IPS-18a (cell line): ENCODE results near the gene TEX14.

Experiments
- H3K27ac ChIP-seq: one replicate; pipeline ENCODE4 v1.5.1; 2013; ENCODE audit warnings: low read length
- H3K27me3 ChIP-seq: one replicate; pipeline ENCODE4 v1.6.1; 2013; ENCODE audit warnings: mild to moderate bottlenecking, low read length; ENCODE audit not compliant: control insufficient read depth, insufficient read depth
- H3K36me3 ChIP-seq: one replicate; pipeline ENCODE4 v1.6.1; 2013; ENCODE audit warnings: low read depth, low read length; ENCODE audit not compliant: control insufficient read depth
- H3K4me1 ChIP-seq: one replicate; pipeline ENCODE4 v1.6.1; 2013; ENCODE audit warnings: low read depth, low read length; ENCODE audit not compliant: control insufficient read depth
- H3K4me3 ChIP-seq: one replicate; pipeline ENCODE4 v1.5.1; 2013; ENCODE audit warnings: low read length
- H3K9ac ChIP-seq: one replicate; pipeline ENCODE4 v1.6.1; 2013; ENCODE audit warnings: mild to moderate bottlenecking, low read length, moderate library complexity
- H3K9me3 ChIP-seq: one replicate; pipeline ENCODE4 v1.6.1; 2013; ENCODE audit warnings: low read depth, low read length; ENCODE audit not compliant: control insufficient read depth

The TEX14 gene

GRCh38 chr17:58515286-58515685 lies 176.6 kb downstream of the TEX14 start:
- Histone ChIP-seq H3K27me3 (no peaks in the 10 kb centered on the region), H3K9ac (peak overlapping the region; percentile 41), H3K36me3 (peaks cover 16% of the 10 kb centered on the region), H3K9me3 (no peaks in the 10 kb centered on the region), H3K27ac (no peak overlapping the region), H3K4me1 (peaks cover 19% of the 10 kb centered on the region), H3K4me3 (peak overlapping the region; percentile 56)

GRCh38 chr17:58514770-58515157 lies 177.1 kb downstream of the TEX14 start:
- Histone ChIP-seq H3K4me1 (peaks cover 19% of the 10 kb centered on the region), H3K9ac (peak overlapping the region; percentile 41), H3K36me3 (peaks cover 22% of the 10 kb centered on the region), H3K9me3 (no peaks in the 10 kb centered on the region), H3K27ac (peak overlapping the region; percentile 2), H3K27me3 (no peaks in the 10 kb centered on the region), H3K4me3 (peak overlapping the region; percentile 56)

GRCh38 chr17:58513965-58514769 lies 177.7 kb downstream of the TEX14 start, which contains the start of gene MTMR4:
TSS of gene MTMR4 (minus strand) at chr17:58514638. CDS start at chr17:58514407, 231 bp downstream.
- Histone ChIP-seq H3K9ac (peak within 1 kb of the TSS; percentile 76), H3K9me3 (no peaks in the 10 kb centered on the region), H3K4me3 (peak within 1 kb of the TSS; percentile 70), H3K4me1 (peaks cover 19% of the 10 kb centered on the region), H3K27ac (peak within 1 kb of the TSS; percentile 2), H3K27me3 (no peaks in the 10 kb centered on the region), H3K36me3 (peaks cover 26% of the 10 kb centered on the region)

- H3K27me3 ChIP-seq: no peaks in the 10 kb centered on the region
- H3K9me3 ChIP-seq: no peaks in the 10 kb centered on the region
- H3K36me3 ChIP-seq: peaks cover 33% of the 10 kb centered on the region
- peak overlapping the region; percentile 70 for H3K4me3 ChIP-seq
- peaks cover 15% of the 10 kb centered on the region for H3K4me1 ChIP-seq
- H3K27ac ChIP-seq: no peak overlapping the region
- peak overlapping the region; percentile 76 for H3K9ac ChIP-seq
Measured at GRCh38 chr17:58513267-58513964, 178.4 kb downstream of the TEX14 start.

GRCh38 chr17:58510075-58510474 lies 181.8 kb downstream of the TEX14 start:
- Histone ChIP-seq H3K9me3 (no peaks in the 10 kb centered on the region), H3K4me1 (peaks cover 6% of the 10 kb centered on the region), H3K9ac (no peak overlapping the region), H3K4me3 (no peak overlapping the region), H3K27ac (no peak overlapping the region), H3K36me3 (peaks cover 64% of the 10 kb centered on the region), H3K27me3 (no peaks in the 10 kb centered on the region)

GRCh38 chr17:58508341-58509067 lies 183.3 kb downstream of the TEX14 start:
- Histone ChIP-seq H3K9ac (no peak overlapping the region), H3K27ac (no peak overlapping the region), H3K4me3 (no peak overlapping the region), H3K36me3 (peaks cover 80% of the 10 kb centered on the region), H3K4me1 (peaks cover 3% of the 10 kb centered on the region), H3K9me3 (no peaks in the 10 kb centered on the region), H3K27me3 (no peaks in the 10 kb centered on the region)

GRCh38 chr17:58507123-58507634 lies 184.7 kb downstream of the TEX14 start:
- Histone ChIP-seq H3K4me3 (no peak overlapping the region), H3K27ac (no peak overlapping the region), H3K4me1 (no peaks in the 10 kb centered on the region), H3K27me3 (no peaks in the 10 kb centered on the region), H3K9me3 (no peaks in the 10 kb centered on the region), H3K36me3 (peaks cover 92% of the 10 kb centered on the region), H3K9ac (no peak overlapping the region)
